NCI-H510A treated with DMSO at 0.1 percent for 48 hours (cell line): ENCODE results near the gene VGLL1.

ENCODE experiments used
- DNase-seq: peaks from one replicate; lab custom pipeline; 2025; lab: John Stamatoyannopoulos, UW

Gene VGLL1

DNA sequence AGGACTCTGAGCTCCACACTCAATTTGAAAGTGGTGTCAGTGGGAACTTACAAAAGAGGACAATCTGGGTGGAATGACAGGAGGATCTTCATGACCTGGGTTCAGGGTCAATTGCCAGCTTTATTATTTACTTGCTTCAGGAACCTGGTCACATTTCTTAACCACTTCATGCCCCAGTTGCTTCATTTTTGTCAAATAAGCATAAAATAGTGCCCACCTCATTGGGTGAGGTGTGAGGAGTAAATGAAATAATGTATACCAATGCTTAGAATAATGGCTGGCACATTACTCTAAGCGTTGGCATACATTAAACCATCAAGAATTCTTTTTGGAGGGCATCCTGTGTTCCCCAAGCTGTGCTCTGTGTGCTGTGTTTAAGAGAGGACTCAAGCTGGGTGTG, 19.4 kb downstream of the VGLL1 start:
- no peak for DNase-seq

DNA sequence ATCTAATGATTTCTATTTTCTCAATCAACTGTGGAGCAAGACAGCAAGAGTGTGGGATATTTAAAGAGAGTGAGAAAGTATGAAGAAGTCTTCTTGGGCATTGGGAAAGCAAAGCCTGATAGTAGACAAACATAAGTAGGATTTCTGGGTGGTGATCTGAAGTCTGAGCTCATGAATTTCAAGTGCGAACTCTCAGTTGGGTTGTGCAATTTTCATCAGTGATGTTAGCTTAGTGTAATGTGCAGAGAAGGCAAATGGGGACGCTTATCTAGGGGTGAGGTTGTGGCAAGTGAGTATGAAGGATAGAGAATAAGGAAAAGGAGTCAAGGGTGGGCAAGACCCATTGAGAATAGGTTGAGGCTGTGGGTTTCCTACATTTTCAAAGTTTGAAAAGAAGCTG, 23.7 kb downstream of the VGLL1 start:
- no peak for DNase-seq

DNA sequence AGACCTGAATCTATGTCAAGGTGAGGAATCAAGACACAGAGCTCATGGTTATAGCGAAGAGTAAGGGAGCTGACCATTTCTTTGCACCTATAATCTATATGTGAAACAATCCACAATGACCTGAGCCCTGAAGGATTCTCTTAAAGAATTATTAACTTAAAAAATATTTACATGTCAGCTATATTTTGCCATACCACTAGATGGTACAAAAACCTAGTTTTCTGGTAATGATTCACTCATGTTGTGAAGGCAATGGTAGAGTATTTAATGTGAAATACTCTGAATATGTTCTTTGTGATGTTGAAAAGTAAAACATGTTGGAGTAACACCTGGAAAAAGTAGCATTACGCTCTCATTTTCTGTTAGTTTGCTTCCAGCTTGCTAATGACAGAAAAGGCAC, 40.0 kb downstream of the VGLL1 start:
- no peak for DNase-seq

DNA sequence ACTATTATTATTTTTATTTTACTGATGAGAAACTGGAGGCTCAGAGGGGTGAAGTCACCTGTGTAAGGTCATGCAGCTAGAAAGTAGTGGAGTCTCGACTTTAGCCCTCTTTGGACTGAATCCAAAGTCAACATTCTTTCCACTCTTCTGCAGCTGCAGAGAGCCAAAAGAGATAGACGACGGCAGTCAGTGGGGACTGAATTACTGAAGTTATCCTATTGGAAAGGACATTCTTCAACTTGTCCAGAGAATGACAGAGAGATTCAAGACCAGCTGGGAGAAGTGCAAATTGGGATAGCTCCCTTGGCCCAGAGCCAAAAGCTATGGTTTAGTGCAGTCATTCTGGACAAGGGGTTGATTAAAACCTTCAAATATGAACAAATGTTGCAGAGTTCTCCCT, 42.5 kb downstream of the VGLL1 start:
- peak; percentile 11 for DNase-seq

DNA sequence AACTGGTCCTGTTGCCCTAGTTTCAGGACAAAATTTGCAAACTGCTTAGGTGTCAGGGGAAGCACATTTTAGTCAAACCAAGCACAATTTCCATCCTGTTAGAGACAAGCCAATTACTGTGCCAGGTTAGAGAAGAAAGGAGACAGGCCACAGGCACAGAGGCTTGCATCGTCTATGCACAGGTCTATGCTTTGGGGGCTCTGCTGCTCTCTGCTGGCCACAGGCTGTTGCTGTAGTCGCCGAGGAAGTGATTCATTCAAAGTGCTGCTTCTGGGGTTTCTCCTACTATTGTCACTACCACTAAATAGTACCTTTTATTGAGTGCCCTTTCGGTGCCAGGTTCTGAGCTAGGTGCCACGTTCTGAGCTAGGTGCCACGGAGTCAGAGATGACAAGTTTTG, 45.5 kb downstream of the VGLL1 start:
- peak; percentile 6 for DNase-seq

DNA sequence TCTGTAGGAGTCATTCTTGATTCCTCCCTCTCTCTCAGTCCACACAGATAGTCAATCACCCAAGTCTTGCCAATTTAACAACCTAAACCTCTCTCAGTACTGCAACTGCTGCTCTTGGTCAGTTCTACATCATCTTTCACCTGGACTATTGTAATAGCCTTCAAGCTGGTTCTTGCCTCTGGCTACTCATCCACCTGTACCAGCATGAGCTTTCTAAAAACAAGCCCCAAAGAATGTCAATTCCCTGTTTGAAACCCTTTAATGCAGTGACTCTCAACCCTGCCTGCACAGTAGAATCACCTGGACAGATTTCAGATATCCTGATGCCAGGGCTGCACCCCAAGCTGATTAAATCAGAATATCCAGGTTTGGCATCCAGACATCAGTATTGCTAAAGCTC, 48.3 kb downstream of the VGLL1 start:
- no peak for DNase-seq

DNA sequence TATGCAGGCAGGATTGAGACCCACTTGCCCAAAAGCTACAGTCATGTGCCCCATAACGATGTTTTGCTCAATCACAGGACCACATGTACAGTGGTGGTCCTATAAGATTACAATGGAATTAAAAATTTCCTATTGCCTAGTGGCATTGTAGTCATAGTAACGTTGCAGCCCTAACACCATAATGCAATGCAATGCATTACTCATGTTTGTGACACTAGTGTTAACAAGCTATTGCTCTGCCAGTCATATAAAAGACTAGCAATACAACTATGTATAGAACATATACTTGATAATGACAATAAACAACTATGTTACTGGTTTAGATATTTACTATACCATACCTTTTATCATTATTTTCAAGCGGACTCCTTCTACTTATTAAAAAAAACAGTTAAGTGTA, 50.6 kb downstream of the VGLL1 start:
- DNase-seq, result no peak

DNA sequence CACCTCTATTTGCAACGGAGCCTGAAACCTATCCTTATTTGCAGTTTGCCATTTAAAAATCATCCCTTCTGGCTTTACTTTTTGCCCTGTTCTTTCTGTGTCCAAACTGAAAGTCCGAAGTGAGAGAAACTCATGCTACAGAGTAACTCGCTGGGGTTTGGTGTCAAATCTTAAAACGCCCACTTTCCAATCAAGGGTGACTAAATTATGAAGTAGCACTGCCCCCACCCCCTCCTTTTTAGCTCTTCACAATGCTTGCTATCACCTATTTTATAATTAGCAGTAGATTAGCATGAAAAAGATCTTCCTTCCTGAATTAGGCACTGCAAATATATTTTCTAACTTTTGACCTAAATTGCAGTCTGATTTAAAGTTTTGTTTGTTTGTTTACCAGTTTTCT, 52.5 kb downstream of the VGLL1 start:
- DNase-seq, result no peak

DNA sequence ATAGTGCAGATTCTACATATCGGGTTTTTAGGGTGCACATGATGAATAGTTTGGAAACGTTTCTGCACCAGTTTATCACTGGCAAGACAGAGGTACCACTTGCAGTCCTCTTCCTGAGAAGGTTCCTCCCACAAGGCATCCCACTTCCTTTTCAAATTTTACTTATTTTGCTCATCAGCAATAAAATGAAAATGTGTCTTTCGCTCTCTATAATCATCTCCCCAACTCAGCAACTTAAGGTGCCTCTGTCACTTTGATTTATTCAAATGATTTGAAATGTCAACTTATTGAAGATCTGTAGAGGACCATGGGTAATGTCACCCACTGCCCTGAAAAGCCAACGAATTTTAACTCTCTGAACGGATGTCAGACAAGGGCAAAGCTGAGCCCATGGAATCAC, 53.2 kb downstream of the VGLL1 start:
- no peak for DNase-seq

DNA sequence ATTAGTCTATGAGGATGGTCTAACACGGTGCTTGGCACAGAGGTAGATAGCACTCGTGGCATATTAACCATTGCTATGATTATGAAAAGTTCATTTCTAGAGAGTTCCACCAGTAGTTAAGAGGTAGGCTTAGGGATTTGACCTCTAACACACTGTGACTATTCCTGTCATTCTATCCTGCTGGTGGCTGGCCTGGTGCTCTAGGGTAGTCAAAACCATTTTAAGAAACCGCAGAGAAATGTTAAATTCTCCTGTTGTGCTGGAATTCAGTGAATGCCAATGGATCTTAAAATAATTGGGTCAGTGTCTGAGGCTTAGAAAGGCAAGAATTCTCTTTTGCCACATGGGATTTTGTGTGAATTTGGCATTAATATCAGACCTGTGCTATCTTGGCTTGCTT, 53.9 kb downstream of the VGLL1 start:
- DNase-seq, result no peak

DNA sequence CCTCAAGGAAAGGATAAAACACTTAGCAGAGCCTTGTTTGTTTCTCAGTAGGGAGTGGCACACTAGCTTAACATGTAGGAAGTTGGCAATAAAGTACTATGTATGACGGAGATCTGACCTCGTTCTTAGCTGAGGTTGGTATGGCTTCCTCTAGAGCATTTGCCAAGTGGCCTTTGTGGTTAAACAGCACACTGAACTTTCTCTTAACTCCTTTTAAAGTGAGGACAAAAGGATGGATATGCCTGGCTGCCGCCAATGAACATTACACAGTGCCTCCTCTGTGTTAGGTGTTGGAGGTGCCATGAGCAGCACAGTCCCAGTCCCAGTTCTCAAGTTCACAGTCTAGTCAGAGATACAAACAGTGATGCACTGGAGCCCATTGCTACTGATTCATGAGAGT, 54.4 kb downstream of the VGLL1 start:
- no peak for DNase-seq

DNA sequence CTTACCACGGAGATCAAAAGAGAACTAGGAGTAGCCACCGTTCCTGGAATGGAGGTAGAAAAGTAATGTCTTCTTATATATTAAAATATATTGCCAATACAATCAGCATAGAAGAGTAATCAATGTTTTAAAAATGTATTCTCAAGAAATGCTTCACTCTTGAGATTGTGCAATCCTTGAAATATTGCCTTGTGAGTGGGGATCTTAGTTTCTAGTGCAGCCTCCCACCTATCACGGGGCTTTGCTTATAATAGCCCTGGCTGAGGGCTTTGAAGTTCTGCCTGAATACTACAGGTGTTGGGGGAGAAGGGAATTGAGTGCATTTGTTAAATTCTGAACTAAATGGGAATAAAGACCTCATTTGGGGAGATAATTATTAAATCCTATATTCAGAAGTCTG, 55.5 kb downstream of the VGLL1 start:
- DNase-seq, result no peak

DNA sequence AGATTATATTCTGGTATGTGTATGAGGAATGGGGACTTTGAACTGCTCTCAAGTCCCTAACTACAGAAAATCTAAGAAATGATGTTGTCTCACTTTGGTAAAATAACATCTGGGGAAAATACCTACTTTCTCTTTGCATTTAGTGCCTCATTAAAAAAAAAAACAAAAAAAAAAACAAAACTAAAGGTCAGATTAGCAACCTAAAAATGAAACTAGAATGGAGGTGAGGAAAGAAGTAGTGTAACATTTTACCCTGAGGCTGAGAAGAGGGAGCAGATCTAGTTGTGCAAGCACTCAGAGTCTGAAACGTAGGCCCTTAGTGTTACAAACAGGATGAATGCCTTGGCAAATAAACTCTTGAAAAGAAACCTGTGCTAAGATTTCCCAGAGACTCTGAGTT, 56.0 kb downstream of the VGLL1 start:
- DNase-seq, result no peak

DNA sequence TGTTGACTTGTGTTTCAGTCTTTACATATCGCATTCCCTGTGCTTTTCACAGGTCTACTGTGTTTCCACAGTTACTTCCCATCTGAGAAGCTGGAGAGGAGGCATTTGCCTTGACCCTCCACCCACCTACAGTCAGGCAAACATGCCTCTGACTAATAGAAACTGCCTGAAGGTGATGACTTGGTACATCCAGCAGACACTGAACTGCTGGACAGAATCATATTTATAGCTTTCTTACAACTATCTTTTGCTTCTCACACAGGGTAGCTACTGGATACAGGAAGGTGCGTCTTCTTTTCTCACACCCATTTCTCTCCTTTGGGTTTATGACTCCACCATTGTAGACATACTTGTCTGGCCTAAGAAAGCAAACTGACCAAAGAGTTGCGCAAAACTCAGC, 58.0 kb downstream of the VGLL1 start:
- no peak for DNase-seq

DNA sequence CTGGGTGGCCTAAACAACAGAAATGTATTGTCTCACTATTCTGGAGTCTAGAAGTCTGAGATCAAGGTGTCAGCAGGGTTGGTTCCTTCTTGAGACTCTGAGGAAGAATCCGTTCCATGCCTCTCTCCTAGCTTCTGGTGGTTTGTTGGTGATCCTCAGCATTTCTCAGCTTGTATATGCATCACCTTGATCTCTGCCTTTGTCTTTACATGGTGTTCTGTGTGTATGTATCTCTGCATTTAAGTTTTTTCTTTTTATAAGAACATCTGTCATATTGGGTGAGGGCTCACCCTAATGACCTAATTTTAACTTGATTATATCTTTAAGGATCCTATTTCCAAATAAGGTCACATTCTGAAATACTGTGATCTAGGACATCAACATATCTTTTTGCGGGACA, 65.3 kb downstream of the VGLL1 start:
- no peak for DNase-seq

DNA sequence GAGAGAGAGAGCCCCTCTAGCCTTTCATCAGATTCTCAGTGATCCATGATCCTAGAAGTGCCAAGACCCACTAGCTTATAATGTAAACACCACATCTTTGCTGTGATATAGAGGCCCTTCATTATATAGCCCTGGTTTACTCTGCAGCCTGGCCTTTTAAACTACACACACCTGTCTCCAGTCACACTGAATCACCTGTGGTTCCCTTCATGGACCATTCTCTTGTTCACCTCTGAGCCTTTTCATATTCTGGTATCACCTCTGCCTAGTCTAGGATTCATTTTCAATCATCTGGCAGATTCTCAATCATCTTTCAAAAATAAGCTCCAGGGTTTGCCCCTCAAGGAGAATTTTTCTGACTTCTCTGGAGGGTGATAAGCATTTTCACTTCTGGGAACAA, 65.9 kb downstream of the VGLL1 start:
- no peak for DNase-seq

DNA sequence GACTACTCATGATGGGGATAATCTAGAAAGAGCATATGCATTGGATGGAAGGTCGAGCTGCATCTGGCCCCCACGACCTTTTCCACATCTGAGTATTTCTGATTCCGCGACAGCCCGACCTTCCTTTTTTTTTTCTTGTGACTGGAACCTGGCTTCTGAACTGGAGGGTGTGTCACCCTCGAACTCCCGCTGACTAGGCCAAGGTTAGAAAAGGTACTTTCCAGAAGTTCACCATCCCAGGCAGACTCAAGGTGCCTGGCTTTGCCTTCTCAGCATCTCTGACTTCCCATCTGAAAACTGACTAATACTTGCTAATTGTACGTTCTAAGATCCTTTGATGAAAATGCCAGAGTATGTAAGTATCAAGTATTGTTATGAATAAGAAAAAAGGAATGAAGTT, 66.6 kb downstream of the VGLL1 start:
- DNase-seq, result no peak

DNA sequence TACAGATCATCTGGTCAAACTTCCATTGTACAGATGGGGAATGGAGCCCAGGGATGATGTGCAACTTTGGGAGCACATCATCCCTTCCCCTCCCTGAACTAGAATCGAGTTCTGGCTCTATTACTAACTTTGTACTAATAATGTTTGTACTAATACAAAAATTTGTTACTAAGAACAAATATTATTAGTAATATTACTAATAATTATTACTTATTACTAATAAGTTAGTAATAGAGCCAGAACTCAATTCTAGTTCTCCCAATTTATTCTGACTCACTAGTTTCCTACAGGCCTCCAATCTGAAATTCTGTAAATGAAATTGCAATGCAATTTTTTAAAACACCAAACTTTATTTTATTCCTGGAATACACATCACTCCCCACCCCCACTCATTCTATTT, 68.0 kb downstream of the VGLL1 start:
- DNase-seq, result no peak
